Activated B cell treated with CpG ODN at 0.5 μM for 24 hours (primary cell): ENCODE data around the gene RCAN1. TPM values are rescaled to one million over a fixed set of nuclear protein-coding genes. Genes with fewer than 3 reads are reported as not detected.
A peak's percentile ranks its signal among the peaks of the same experiment; 100 is the strongest.

Source experiments
- ATAC-seq: fragments of 200-7000 bp; cut with Tn5 transposase; one replicate; pipeline ENCODE4 v1.10.0; 2021; ENCODE audit warnings: low read depth, mild to moderate bottlenecking, moderate library complexity
- CTCF ChIA-PET: fragments of 350-600 bp; sonication (Branson Sonifier 250); formaldehyde crosslinking; loops from one replicate; lab custom pipeline; 2021; ENCODE audit warnings: antibody characterized with exemption; lab: Charles Lee
- POLR2A ChIA-PET: fragments of 350-600 bp; sonication (Branson Sonifier 250); formaldehyde crosslinking; loops from one replicate; lab custom pipeline; 2021; ENCODE audit warnings: antibody characterized with exemption; lab: Charles Lee
- DNase-seq: peaks from one replicate; pipeline ENCODE4 v3.0.0; 2022
- H3K27ac Mint-ChIP-seq: one replicate; pipeline ENCODE4 v1.8.0; 2020; ENCODE audit warnings: mixed read lengths
- H3K27me3 Mint-ChIP-seq: one replicate; pipeline ENCODE4 v1.8.0; 2021; ENCODE audit warnings: mixed read lengths
- H3K36me3 Mint-ChIP-seq: one replicate; pipeline ENCODE4 v1.8.0; 2021; ENCODE audit warnings: low read depth, mixed read lengths
- H3K4me1 Mint-ChIP-seq: one replicate; pipeline ENCODE4 v1.8.0; 2021; ENCODE audit warnings: mixed read lengths
- H3K4me3 Mint-ChIP-seq: one replicate; pipeline ENCODE4 v1.8.0; 2020; ENCODE audit warnings: mild to moderate bottlenecking, mixed read lengths
- H3K9me3 Mint-ChIP-seq: one replicate; pipeline ENCODE4 v1.8.0; 2020; ENCODE audit warnings: mixed read lengths
- CTCF ChIP-seq: fragments of 200-600 bp; IDR thresholded peaks from one replicate; pipeline ENCODE4 v1.8.0; 2022; ENCODE audit warnings: antibody characterized with exemption, mild to moderate bottlenecking
- intact Hi-C: fragments of 100-400 bp; cut with micrococcal nuclease; formaldehyde crosslinking; loops from one replicate; pipeline ENCODE4 v1.15.1; 2024
- total RNA-seq: library from RNA; stranded (reverse); gene quantifications from 2 replicates; pipeline ENCODE4 v1.2.3, GENCODE V29; 2022

RCAN1 gene
- total RNA-seq, 1 donor from 2014 or later = 5.8 TPM

- H3K27ac Mint-ChIP-seq = no peak overlapping the region
- intact Hi-C loops = no loop called here
- DNase-seq (no peak), ATAC-seq (no peak)
- H3K4me1 Mint-ChIP-seq = no peaks in the 10 kb centered on the region
- no peak for TF ChIP-seq CTCF
- H3K9me3 Mint-ChIP-seq = no peaks in the 10 kb centered on the region
- H3K27me3 Mint-ChIP-seq = no peaks in the 10 kb centered on the region
- ChIA-PET POLR2A (no interaction called here), CTCF (no interaction called here)
- no peak overlapping the region for H3K4me3 Mint-ChIP-seq
- H3K36me3 Mint-ChIP-seq = peaks cover 6% of the 10 kb centered on the region
These were observed 96.6 kb downstream of the RCAN1 start for GRCh38 chr21:34518301-34518700.

- CTCF ChIA-PET = no interaction called here
- no peaks in the 10 kb centered on the region for H3K9me3 Mint-ChIP-seq
- no peaks in the 10 kb centered on the region for H3K4me1 Mint-ChIP-seq
- H3K36me3 Mint-ChIP-seq = peaks cover 6% of the 10 kb centered on the region
- intact Hi-C loops = no loop called here
- no peak for TF ChIP-seq CTCF
- H3K4me3 Mint-ChIP-seq = no peak overlapping the region
- H3K27me3 Mint-ChIP-seq = no peaks in the 10 kb centered on the region
- no peak overlapping the region for H3K27ac Mint-ChIP-seq
- POLR2A ChIA-PET = no interaction called here
- ATAC-seq (peak; percentile 42), DNase-seq (no peak)
These were observed 97.2 kb downstream of the RCAN1 start for GRCh38 chr21:34517491-34518245.

GRCh38 chr21:34517039-34517438 lies 97.9 kb downstream of the RCAN1 start:
- Mint-ChIP-seq H3K4me3 (no peak overlapping the region), H3K4me1 (no peaks in the 10 kb centered on the region), H3K27ac (no peak overlapping the region), H3K36me3 (peaks cover 6% of the 10 kb centered on the region), H3K9me3 (no peaks in the 10 kb centered on the region), H3K27me3 (no peaks in the 10 kb centered on the region)
- POLR2A ChIA-PET = no interaction called here
- intact Hi-C loops = no loop called here
- DNase-seq (no peak), ATAC-seq (no peak)
- CTCF ChIA-PET = no interaction called here
- no peak for TF ChIP-seq CTCF

- ChIA-PET POLR2A (no interaction called here), CTCF (no interaction called here)
- ATAC-seq (no peak), DNase-seq (no peak)
- no peaks in the 10 kb centered on the region for H3K4me1 Mint-ChIP-seq
- H3K27me3 Mint-ChIP-seq = no peaks in the 10 kb centered on the region
- H3K36me3 Mint-ChIP-seq = peaks cover 6% of the 10 kb centered on the region
- H3K4me3 Mint-ChIP-seq = no peak overlapping the region
- H3K9me3 Mint-ChIP-seq = no peaks in the 10 kb centered on the region
- no peak overlapping the region for H3K27ac Mint-ChIP-seq
- intact Hi-C loops = no loop called here
- TF ChIP-seq CTCF = no peak
These were observed 100.3 kb downstream of the RCAN1 start for GRCh38 chr21:34514576-34515115.

GRCh38 chr21:34513129-34513675 lies 101.7 kb downstream of the RCAN1 start:
- H3K9me3 Mint-ChIP-seq = no peaks in the 10 kb centered on the region
- no peak overlapping the region for H3K4me3 Mint-ChIP-seq
- intact Hi-C loops = no loop called here
- ChIA-PET CTCF (no interaction called here), POLR2A (no interaction called here)
- no peak for DNase-seq
- no peaks in the 10 kb centered on the region for H3K27me3 Mint-ChIP-seq
- no peaks in the 10 kb centered on the region for H3K4me1 Mint-ChIP-seq
- no peak overlapping the region for H3K27ac Mint-ChIP-seq
- TF ChIP-seq CTCF = no peak
- no peak for ATAC-seq
- peaks cover 6% of the 10 kb centered on the region for H3K36me3 Mint-ChIP-seq
